HepG2 (cell line): ENCODE measurements around the gene ULK4. TPM values are rescaled to one million over a fixed set of nuclear protein-coding genes. Genes with fewer than 3 reads are reported as not detected.

ENCODE experiments used
- CENPT ChIP-seq: sonication (generic); formaldehyde crosslinking; IDR thresholded peaks from 2 replicates; pipeline ENCODE4 v1.8.0; 2022; ENCODE audit warnings: low read depth, mild to moderate bottlenecking, moderate library complexity, missing genetic modification reagents
- KDM3A ChIP-seq: IDR thresholded peaks from 2 replicates; pipeline ENCODE4 v1.6.1; 2018; ENCODE audit warnings: low read depth, missing compliant biosample characterization
- NCOA1 ChIP-seq: sonication (generic); formaldehyde crosslinking; IDR thresholded peaks from 2 replicates; pipeline ENCODE4 v1.9.0; 2021; ENCODE audit warnings: missing genetic modification reagents
- SPEN ChIP-seq: sonication (generic); formaldehyde crosslinking; IDR thresholded peaks from 2 replicates; pipeline ENCODE4 v1.5.1; 2020; ENCODE audit warnings: low read depth, mild to moderate bottlenecking, missing genetic modification reagents
- ZFP36L1 ChIP-seq: sonication (generic); formaldehyde crosslinking; IDR thresholded peaks from 2 replicates; pipeline ENCODE4 v1.8.0; 2022; ENCODE audit warnings: mild to moderate bottlenecking, missing genetic modification reagents, moderate library complexity
- ZMYM3 ChIP-seq: sonication (generic); formaldehyde crosslinking; IDR thresholded peaks from 2 replicates; pipeline ENCODE4 v1.5.1; 2020; ENCODE audit warnings: mild to moderate bottlenecking, missing genetic modification reagents
- ZNF180 ChIP-seq: sonication (generic); formaldehyde crosslinking; IDR thresholded peaks from 2 replicates; pipeline ENCODE4 v1.4.0; 2020; ENCODE audit warnings: low read depth, missing genetic modification reagents, borderline replicate concordance
- ZNF317 ChIP-seq: sonication (generic); formaldehyde crosslinking; IDR thresholded peaks from 2 replicates; pipeline ENCODE4 v1.5.0; 2020; ENCODE audit warnings: mild to moderate bottlenecking, missing genetic modification reagents
- ZNF33B ChIP-seq: sonication (generic); formaldehyde crosslinking; IDR thresholded peaks from 2 replicates; pipeline ENCODE4 v1.5.1; 2020; ENCODE audit warnings: mild to moderate bottlenecking, missing genetic modification reagents
- ZNF430 ChIP-seq: sonication (generic); formaldehyde crosslinking; IDR thresholded peaks from 2 replicates; pipeline ENCODE4 v1.9.0; 2021; ENCODE audit warnings: mild to moderate bottlenecking, missing genetic modification reagents
- ZNF501 ChIP-seq: sonication (generic); formaldehyde crosslinking; IDR thresholded peaks from 2 replicates; pipeline ENCODE4 v1.5.1; 2020; ENCODE audit warnings: mild to moderate bottlenecking, moderate library complexity, missing genetic modification reagents
- ZNF510 ChIP-seq: sonication (generic); formaldehyde crosslinking; IDR thresholded peaks from 2 replicates; pipeline ENCODE4 v1.4.0; 2020; ENCODE audit warnings: low read depth, mild to moderate bottlenecking, missing genetic modification reagents
- ZNF761 ChIP-seq: sonication (generic); formaldehyde crosslinking; conservative IDR thresholded peaks from 2 replicates; pipeline ENCODE4 v1.4.0; 2020; ENCODE audit warnings: mild to moderate bottlenecking, missing genetic modification reagents
- polyA plus RNA-seq, 8 experiments: library from polyadenylated mRNA; depleted of rRNA in 3 of 8; stranded (reverse) in 7 of 8; unstranded in 1 of 8; fragments of >200 nt; fragmentation: Illumina TruSeq in 4 of 8; extraction: Trizol in 4 of 8; gene quantifications; 2 replicates each; pipeline versions ENCODE4 v1.2.1 to v1.2.3, GENCODE V29; 2011 to 2016; ENCODE audit warnings: low read depth in 4 of 8, missing spikeins in 1 of 8, mixed read lengths in 1 of 8; ENCODE audit not compliant: insufficient read depth in 1 of 8
- total RNA-seq, 5 experiments: library from RNA; depleted of rRNA; stranded (reverse); fragments of >200 nt; fragmentation: Illumina TruSeq; extraction: Trizol; gene quantifications; 2 replicates each; pipeline ENCODE4 v1.2.3, GENCODE V29; 2016; ENCODE audit warnings: low read depth in 1 of 5
- TF ChIP-seq, protein P1 (sequence below): sonication (generic); formaldehyde crosslinking; IDR thresholded peaks from 2 replicates; pipeline ENCODE4 v1.4.0; 2020; ENCODE audit warnings: missing genetic modification reagents
- TF ChIP-seq, protein P2 (sequence below): IDR thresholded peaks from 2 replicates; pipeline ENCODE4 v1.6.1; 2016; ENCODE audit warnings: low read depth
- TF ChIP-seq, protein P3 (sequence below): sonication (generic); formaldehyde crosslinking; IDR thresholded peaks from 2 replicates; pipeline ENCODE4 v1.8.0; 2022; ENCODE audit warnings: missing genetic modification reagents, low read depth, mild to moderate bottlenecking, borderline replicate concordance
- TF ChIP-seq, protein P4 (sequence below): IDR thresholded peaks from 2 replicates; pipeline ENCODE4 v1.6.1; 2012; ENCODE audit warnings: low read length, improper control_type of control experiment
- TF ChIP-seq, protein P5 (sequence below): IDR thresholded peaks from 2 replicates; pipeline ENCODE4 v1.6.1; 2016; ENCODE audit warnings: low read depth, borderline replicate concordance
- TF ChIP-seq, protein P6 (sequence below): sonication (generic); formaldehyde crosslinking; IDR thresholded peaks from 2 replicates; pipeline ENCODE4 v1.5.1; 2020; ENCODE audit warnings: missing genetic modification reagents, mild to moderate bottlenecking, borderline replicate concordance

The ULK4 gene
- total and polyA plus RNA-seq, 2 of the 13 experiments (the other 11 are each of a cell fraction or from before 2014, with no cell fraction given) = 6.7 to 11.8 TPM

DNA sequence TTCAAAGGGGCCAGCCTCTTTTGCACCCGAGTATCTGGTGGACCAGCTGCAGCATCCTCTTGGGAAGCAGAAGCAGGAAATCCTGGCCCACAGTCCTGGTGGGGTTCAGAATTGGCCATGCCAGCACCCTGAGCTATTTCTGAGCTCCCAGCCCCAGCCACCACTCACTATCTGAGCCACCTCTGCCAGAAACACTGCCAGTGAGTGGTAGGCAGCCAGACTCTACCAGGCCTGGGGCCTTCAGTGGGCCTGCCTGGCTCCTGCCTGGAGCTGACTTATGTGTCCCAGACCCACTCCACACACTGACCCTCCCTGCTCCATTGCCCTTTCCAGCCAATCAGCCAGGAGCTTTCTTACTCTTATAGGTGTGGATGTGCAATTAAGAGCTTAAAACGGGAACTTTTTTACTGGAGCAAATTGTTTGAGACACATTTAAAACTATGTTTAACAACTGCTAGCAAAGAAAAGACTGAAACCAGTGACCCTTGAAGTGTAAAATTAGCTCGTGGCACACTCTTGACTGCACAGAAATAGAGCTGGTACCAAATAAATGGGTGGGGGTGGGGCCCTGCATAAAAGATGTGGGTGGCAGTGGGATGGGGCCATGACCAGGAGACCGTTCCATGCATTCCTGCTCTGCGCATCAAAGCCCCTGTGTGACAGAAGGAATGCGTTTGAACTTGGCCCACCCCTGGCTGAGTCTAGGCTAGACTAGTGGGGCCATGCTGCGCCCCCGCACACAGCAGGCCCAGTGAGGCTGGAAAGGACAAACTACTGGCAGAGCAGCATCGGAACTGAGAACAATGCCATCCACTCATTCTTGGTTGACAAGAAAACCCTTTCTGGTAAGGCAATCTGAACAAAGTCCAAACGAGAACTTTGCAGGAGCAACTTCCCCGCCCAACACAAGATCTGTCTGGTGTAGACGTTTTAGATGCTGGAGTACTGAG is 714.6 kb downstream of the ULK4 start (continued):
- TF ChIP-seq, protein P1, sequence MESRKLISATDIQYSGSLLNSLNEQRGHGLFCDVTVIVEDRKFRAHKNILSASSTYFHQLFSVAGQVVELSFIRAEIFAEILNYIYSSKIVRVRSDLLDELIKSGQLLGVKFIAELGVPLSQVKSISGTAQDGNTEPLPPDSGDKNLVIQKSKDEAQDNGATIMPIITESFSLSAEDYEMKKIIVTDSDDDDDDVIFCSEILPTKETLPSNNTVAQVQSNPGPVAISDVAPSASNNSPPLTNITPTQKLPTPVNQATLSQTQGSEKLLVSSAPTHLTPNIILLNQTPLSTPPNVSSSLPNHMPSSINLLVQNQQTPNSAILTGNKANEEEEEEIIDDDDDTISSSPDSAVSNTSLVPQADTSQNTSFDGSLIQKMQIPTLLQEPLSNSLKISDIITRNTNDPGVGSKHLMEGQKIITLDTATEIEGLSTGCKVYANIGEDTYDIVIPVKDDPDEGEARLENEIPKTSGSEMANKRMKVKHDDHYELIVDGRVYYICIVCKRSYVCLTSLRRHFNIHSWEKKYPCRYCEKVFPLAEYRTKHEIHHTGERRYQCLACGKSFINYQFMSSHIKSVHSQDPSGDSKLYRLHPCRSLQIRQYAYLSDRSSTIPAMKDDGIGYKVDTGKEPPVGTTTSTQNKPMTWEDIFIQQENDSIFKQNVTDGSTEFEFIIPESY = peak; percentile 27; the same call in 1 of the 2 replicates
- TF ChIP-seq ZNF317 (CRISPR knock-in tag) (no peak), ZMYM3 (CRISPR knock-in tag) (no peak), ZNF501 (CRISPR knock-in tag) (no peak), CENPT (CRISPR knock-in tag) (no peak), ZNF430 (no peak), ZFP36L1 (no peak), ZNF33B (no peak), KDM3A (CRISPR knock-in tag) (no peak), ZNF180 (CRISPR knock-in tag) (no peak), NCOA1 (CRISPR knock-in tag) (no peak; the same call in 1 of the 2 replicates), ZNF761 (CRISPR knock-in tag) (no peak), ZNF510 (no peak), SPEN (no peak)
- TF ChIP-seq, protein P2, sequence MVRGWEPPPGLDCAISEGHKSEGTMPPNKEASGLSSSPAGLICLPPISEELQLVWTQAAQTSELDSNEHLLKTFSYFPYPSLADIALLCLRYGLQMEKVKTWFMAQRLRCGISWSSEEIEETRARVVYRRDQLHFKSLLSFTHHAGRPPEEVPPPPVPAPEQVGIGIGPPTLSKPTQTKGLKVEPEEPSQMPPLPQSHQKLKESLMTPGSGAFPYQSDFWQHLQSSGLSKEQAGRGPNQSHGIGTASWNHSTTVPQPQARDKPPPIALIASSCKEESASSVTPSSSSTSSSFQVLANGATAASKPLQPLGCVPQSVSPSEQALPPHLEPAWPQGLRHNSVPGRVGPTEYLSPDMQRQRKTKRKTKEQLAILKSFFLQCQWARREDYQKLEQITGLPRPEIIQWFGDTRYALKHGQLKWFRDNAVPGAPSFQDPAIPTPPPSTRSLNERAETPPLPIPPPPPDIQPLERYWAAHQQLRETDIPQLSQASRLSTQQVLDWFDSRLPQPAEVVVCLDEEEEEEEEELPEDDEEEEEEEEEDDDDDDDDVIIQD (CRISPR knock-in tag) = no peak
- TF ChIP-seq, protein P3, sequence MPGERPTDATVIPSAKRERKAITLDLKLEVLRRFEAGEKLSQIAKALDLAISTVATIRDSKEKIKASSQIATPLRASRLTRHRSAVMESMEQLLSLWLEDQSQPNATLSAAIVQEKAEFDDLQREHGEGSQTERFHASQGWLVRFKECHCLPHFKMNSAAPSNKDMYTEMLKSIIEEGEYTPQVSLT (CRISPR knock-in tag) = no peak
- TF ChIP-seq, protein P4, sequence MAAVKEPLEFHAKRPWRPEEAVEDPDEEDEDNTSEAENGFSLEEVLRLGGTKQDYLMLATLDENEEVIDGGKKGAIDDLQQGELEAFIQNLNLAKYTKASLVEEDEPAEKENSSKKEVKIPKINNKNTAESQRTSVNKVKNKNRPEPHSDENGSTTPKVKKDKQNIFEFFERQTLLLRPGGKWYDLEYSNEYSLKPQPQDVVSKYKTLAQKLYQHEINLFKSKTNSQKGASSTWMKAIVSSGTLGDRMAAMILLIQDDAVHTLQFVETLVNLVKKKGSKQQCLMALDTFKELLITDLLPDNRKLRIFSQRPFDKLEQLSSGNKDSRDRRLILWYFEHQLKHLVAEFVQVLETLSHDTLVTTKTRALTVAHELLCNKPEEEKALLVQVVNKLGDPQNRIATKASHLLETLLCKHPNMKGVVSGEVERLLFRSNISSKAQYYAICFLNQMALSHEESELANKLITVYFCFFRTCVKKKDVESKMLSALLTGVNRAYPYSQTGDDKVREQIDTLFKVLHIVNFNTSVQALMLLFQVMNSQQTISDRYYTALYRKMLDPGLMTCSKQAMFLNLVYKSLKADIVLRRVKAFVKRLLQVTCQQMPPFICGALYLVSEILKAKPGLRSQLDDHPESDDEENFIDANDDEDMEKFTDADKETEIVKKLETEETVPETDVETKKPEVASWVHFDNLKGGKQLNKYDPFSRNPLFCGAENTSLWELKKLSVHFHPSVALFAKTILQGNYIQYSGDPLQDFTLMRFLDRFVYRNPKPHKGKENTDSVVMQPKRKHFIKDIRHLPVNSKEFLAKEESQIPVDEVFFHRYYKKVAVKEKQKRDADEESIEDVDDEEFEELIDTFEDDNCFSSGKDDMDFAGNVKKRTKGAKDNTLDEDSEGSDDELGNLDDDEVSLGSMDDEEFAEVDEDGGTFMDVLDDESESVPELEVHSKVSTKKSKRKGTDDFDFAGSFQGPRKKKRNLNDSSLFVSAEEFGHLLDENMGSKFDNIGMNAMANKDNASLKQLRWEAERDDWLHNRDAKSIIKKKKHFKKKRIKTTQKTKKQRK = no peak
- TF ChIP-seq, protein P5, sequence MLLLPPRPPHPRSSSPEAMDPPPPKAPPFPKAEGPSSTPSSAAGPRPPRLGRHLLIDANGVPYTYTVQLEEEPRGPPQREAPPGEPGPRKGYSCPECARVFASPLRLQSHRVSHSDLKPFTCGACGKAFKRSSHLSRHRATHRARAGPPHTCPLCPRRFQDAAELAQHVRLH = no peak
- TF ChIP-seq, protein P6, sequence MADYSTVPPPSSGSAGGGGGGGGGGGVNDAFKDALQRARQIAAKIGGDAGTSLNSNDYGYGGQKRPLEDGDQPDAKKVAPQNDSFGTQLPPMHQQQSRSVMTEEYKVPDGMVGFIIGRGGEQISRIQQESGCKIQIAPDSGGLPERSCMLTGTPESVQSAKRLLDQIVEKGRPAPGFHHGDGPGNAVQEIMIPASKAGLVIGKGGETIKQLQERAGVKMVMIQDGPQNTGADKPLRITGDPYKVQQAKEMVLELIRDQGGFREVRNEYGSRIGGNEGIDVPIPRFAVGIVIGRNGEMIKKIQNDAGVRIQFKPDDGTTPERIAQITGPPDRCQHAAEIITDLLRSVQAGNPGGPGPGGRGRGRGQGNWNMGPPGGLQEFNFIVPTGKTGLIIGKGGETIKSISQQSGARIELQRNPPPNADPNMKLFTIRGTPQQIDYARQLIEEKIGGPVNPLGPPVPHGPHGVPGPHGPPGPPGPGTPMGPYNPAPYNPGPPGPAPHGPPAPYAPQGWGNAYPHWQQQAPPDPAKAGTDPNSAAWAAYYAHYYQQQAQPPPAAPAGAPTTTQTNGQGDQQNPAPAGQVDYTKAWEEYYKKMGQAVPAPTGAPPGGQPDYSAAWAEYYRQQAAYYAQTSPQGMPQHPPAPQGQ = no peak
